Colonic mucosa (tissue), 4 donors: ENCODE data around the gene RABIF. TPM values are rescaled to one million over a fixed set of nuclear protein-coding genes. Genes with fewer than 3 reads are reported as not detected.

Experiments
- DNase-seq: peaks from one replicate; pipeline ENCODE4 v3.0.0-alpha.2; 2020
- H3K27ac ChIP-seq: fragments of 200-600 bp; one replicate; pipeline ENCODE4 v1.8.0; 2021
- H3K27me3 ChIP-seq: fragments of 200-600 bp; one replicate; pipeline ENCODE4 v1.8.0; 2021
- H3K36me3 ChIP-seq: fragments of 200-600 bp; one replicate; pipeline ENCODE4 v1.8.0; 2021
- H3K4me1 ChIP-seq: fragments of 200-600 bp; one replicate; pipeline ENCODE4 v1.8.0; 2021; ENCODE audit warnings: mild to moderate bottlenecking
- H3K4me3 ChIP-seq: fragments of 200-600 bp; one replicate; pipeline ENCODE4 v1.8.0; 2021
- H3K9ac ChIP-seq, 2 donors: one replicate each; pipeline ENCODE4 v1.7.0; 2013; ENCODE audit warnings: control low read depth in 2 of 2, low read depth in 2 of 2, low read length in 2 of 2
- H3K9me3 ChIP-seq: fragments of 200-600 bp; one replicate; pipeline ENCODE4 v1.8.0; 2021
- intact Hi-C: fragments of 100-400 bp; cut with DNase I; formaldehyde crosslinking; loops from one replicate; pipeline ENCODE4 v1.14.1; 2022
- total RNA-seq, 2 donors: library from RNA; stranded (reverse); fragmentation: NEBNext Ultra II Directional in 1 of 2; extraction: Animal tissue kit (Norgen Biotek cat#: 25700) in 1 of 2; gene quantifications; one replicate each; pipeline ENCODE4 v1.2.1, GENCODE V29; 2021
- TF ChIP-seq, protein P1 (sequence below): fragments of 200-600 bp; IDR thresholded peaks from one replicate; pipeline ENCODE4 v1.8.0; 2022; ENCODE audit warnings: antibody characterized with exemption, mild to moderate bottlenecking
- donor health status: healthy.
- donor health status: DM: no; HTN: no; CAD: no.
- donor health status: DM: no; HTN: no; CAD: no.

The RABIF gene
- total RNA-seq, 2 donors from 2014 or later = 11.9 to 12.0 TPM

DNA sequence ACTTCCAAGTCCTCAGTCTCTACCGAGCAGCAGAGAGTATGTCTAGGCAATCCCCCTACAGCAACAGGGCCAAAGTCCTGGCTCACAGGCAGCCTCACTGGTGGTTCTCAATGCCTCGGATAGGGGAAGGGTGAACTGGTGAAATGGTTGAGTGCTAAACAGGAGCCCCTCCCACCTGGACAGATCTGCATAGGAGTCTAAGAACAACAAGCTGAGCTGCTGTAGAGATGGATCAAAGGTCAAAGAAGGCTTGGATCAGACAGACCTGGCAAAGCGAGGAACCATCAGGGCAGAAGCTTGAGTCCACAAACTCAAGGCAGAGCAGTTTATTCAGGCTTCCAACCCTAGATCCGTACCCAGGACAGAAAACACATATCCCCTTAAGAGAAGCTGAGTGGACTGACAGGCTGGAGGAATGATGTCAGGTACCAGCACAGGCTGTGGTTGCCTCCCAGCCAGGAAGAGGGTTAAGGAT is 31.8 kb downstream of the RABIF start:
- Histone ChIP-seq H3K9ac (no peak overlapping the region), H3K4me3 (no peak overlapping the region), H3K27me3 (no peaks in the 10 kb centered on the region), H3K4me1 (peaks cover 2% of the 10 kb centered on the region), H3K36me3 (no peaks in the 10 kb centered on the region), H3K9me3 (no peaks in the 10 kb centered on the region), H3K27ac (peak overlapping the region; percentile 15)
- intact Hi-C loops = no loop called here
- peak; percentile 69 for DNase-seq
- TF ChIP-seq, protein P1, sequence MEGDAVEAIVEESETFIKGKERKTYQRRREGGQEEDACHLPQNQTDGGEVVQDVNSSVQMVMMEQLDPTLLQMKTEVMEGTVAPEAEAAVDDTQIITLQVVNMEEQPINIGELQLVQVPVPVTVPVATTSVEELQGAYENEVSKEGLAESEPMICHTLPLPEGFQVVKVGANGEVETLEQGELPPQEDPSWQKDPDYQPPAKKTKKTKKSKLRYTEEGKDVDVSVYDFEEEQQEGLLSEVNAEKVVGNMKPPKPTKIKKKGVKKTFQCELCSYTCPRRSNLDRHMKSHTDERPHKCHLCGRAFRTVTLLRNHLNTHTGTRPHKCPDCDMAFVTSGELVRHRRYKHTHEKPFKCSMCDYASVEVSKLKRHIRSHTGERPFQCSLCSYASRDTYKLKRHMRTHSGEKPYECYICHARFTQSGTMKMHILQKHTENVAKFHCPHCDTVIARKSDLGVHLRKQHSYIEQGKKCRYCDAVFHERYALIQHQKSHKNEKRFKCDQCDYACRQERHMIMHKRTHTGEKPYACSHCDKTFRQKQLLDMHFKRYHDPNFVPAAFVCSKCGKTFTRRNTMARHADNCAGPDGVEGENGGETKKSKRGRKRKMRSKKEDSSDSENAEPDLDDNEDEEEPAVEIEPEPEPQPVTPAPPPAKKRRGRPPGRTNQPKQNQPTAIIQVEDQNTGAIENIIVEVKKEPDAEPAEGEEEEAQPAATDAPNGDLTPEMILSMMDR = no peak

DNA sequence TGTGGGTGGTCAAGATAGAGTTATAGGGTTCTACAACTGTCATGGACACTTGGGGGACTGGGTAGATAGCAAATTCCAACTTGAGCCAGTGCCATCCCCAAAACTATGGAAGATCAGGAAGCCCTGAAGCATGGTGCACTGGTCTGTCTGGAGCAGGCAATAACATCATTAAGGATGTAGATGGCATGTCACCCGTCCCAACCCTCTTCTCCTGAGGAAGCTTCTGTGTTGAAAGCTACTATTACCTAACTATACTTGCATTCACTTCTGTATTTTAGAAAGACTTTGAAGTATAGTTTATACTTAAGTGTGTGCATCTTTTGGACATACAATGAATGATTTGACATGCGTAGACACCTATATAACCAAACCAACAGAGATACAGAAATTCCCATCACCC is 32.9 kb downstream of the RABIF start:
- Histone ChIP-seq H3K36me3 (no peaks in the 10 kb centered on the region), H3K4me1 (no peaks in the 10 kb centered on the region), H3K27ac (no peak overlapping the region), H3K9ac (no peak overlapping the region), H3K4me3 (no peak overlapping the region), H3K9me3 (no peaks in the 10 kb centered on the region), H3K27me3 (no peaks in the 10 kb centered on the region)
- intact Hi-C loops = no loop called here
- DNase-seq = no peak
- TF ChIP-seq, protein P1 = no peak

DNA sequence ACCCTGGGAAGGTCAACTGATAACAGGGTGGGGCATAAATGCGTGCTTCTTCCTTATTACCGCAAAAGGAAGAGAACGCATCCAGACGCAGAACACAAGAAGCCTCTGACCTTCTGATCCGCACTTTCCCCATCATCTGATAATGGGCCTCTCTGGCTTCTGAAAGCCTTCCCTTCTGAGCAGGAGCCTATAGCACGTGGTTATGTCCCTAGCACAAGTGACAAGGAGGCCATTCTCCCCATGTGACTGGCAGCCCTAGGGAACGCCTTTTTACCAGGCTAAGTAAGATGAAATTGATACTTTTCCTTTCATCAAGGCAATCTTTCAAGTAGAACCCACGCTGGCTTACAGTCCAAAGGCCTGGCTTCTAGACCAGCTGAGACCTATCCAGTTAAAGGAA is 34.2 kb downstream of the RABIF start:
- Histone ChIP-seq H3K9me3 (no peaks in the 10 kb centered on the region), H3K27me3 (no peaks in the 10 kb centered on the region), H3K4me1 (no peaks in the 10 kb centered on the region), H3K36me3 (no peaks in the 10 kb centered on the region), H3K27ac (no peak overlapping the region), H3K9ac (no peak overlapping the region), H3K4me3 (no peak overlapping the region)
- intact Hi-C loops = no loop called here
- DNase-seq = no peak
- TF ChIP-seq, protein P1 = no peak

DNA sequence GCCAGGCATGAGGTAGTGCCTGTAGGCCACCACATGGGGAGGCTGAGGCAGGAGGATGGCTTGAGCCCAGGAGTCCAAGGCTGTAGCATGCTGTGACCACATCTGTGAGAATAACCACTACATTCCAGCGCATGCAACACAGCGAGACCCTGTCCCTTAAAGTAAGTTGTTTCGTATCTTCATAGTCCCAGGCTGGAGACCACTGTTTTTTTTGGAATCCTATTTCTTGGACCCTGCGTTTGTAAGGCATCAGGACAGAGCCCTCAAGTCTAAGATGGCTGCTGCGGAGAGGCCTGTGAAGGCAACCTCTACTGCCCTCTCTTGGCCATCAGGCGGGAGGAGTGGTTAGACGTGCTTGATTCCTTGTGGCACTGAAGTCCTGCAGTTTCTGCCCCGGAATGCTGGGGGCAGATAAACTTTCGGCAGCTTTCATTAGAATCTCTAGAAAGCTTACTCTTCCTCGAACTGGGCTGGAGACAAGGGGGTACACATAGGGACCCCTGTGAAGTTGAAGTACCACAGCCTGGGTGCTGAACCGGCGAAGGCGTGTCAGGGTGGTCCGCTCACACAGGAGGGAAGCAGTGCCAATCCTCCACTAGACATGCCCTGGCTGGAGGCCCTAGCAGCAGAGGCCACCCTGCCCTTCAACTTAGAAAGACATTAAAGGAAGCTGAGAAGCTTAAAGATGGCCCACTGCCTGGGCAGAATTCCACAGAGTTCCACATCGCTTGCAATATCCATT is 36.6 kb downstream of the RABIF start:
- no peaks in the 10 kb centered on the region for H3K36me3 ChIP-seq
- no peaks in the 10 kb centered on the region for H3K9me3 ChIP-seq
- DNase-seq = peak; percentile 46
- no peak overlapping the region for H3K27ac ChIP-seq
- H3K9ac ChIP-seq = no peak overlapping the region
- intact Hi-C loops = no loop called here
- TF ChIP-seq, protein P1 = peak; percentile 41
- no peaks in the 10 kb centered on the region for H3K4me1 ChIP-seq
- H3K4me3 ChIP-seq = no peak overlapping the region
- H3K27me3 ChIP-seq = no peaks in the 10 kb centered on the region

DNA sequence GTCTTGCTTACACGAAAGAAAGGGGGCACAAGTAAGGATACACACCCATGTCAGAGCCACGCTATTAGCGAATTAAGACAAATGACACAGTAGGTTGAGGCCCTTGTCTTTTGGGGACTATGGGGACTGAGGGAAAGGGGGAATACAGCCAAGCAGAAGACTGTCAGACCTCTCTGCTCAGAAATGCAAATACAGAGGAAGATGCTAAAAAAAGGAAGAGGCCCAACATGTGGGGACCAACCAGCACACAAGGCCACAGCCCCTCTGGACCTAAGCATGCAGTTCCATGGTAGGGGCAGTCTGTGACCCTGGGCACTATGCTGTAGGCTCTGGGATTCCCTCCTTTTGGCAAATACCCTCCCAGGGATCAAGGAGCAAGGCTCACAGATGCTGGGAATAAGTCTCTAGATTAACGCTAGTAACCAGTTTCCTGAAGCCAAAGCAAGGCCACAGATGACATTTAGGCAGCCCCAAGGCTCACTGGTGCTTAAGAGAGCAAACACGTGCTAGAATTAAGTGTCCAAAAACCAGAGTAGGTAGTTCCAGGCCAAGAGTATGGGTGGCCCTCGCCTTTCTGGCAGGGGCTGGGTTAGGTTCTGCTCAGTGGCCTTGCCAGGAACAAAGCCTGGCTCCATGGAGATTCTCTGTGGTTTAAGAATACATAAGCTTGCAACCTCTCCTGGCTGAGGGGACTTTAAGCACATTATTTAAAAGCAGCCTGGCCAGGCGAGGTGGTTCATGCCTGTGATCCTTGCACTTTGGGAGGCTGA is 38.2 kb downstream of the RABIF start:
- intact Hi-C loops = no loop called here
- Histone ChIP-seq H3K36me3 (no peaks in the 10 kb centered on the region), H3K4me1 (no peaks in the 10 kb centered on the region), H3K9ac (no peak overlapping the region), H3K9me3 (no peaks in the 10 kb centered on the region), H3K4me3 (no peak overlapping the region), H3K27me3 (no peaks in the 10 kb centered on the region), H3K27ac (no peak overlapping the region)
- no peak for DNase-seq
- TF ChIP-seq, protein P1 = no peak
